NCI-H446 treated with DMSO at 0.1 percent for 48 hours (cell line): ENCODE results near the gene KMT2C.
"Not testable (repeated sequence)": the region's sequence is repeated elsewhere in the genome, so short reads cannot be mapped to it uniquely, and the experiment has no call there.

Experiments
- DNase-seq: peaks from one replicate; lab custom pipeline; 2025; lab: John Stamatoyannopoulos, UW

Gene KMT2C

DNA sequence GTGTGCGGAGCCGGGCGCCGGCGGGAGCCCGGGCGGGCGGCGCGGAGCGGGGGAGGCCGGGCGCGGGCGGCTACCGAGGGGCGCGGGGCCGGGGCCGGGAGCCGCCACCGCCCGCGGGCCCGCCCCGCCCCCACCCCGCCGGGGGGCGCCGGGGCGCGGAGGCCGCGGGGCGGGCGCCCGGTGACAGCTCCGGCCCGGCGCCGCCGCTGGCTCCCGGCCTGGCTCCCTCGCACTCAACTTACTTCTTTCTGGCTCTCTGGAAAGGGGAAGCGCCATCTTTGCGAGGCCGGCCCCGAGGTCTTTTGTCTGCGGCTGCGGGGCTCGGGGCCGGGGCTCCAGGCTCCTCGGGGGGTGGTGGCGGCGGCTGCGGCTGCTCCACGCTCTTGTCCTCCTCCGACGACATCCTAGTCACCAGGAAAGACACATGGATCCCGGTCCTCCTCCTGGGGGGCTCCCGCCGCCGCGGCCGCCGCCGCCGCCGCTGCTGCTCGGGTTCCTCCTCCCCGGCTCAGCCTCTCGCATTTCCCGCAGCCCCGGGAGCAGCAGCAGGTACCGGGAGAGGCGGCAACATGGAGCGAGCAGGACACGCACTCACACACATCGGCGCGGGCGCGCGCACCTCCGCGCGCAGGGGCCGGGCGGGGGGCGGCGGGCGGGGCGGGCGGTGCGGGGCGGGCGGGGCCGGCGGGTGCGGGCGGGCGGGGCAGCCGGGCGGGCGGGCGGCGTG, at the start of gene KMT2C:
Gene KMT2C (minus strand): TSS at position 620 of the 727 bp plus-strand sequence. CDS start 217 bp downstream, at position 403.
- DNase-seq: no peak

DNA sequence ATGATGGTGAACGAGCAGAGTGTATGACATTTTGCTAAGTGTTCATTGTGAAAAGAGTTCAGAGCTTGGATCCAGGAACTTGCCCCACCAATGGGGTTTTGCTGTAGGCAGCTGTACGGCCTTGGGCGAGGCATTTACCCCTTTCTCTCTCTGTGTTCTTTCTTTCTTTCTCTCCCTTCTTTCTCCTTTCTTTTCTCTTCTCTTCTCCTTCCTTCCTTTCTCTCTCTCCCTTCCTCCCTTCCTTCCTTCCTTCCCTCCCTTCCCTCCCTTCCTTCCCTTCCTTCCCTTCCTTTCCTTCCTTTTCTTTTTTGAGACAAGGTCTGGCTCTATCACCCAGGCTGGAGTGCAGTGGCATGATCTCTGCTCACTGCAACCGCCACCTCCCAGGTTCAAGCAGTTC, 45.3 kb upstream of the KMT2C start:
- no peak for DNase-seq

DNA sequence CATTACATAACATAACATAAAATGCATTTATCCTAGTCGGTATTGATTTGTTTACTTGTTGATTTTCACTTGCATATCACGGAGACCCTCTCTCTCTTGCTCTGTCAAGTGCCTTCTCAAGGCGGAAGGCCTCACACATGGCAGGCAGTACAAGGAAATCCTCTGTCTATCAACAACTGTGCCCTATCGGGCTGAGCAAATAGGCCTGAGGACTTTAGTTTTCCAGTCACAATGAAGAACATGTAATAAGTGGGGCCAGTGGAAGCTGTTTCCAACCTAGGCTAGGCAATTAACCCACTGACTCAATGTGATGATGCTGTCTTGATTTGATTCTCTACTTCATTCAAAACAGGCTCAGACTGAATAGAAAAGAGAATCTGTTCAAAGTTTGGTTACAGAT, 44.9 kb upstream of the KMT2C start:
- no peak for DNase-seq

DNA sequence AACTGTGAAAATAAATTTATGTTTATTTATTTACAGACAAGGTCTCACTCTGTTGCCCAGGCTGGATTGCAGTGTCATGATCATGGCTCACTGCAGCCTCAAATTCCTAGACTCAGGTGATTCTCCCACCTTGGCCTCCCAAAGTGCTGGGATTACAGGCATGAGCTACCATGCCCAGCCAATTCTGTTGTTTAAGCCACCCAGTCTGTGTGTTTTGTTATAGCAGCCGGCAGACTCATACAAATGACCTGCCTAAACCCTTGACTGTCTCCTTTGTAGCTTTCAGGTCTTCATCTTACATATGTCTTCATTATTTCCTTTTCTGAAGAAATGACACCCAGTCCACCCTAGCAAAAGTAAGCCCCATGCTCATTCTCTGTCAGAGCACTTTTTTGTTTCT, 43.8 kb upstream of the KMT2C start:
- no peak for DNase-seq

DNA sequence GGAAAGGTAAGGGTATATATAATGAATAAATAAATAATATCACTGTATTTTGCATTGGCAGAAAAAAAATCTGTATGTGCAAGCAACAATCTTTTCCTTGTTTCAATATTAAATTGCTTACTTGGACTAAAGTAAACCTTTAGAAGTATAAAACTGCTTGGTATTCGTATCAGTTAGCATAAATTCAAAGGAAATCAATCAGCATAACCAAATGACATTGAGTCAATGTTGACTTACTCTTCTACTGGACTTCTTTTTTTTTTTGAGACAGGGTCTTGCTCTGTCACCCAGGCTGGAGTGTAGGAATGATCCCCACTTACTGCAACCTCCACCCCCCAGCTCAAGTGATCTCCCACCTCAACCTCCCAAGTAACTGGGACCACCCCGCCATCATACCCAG, 42.3 kb upstream of the KMT2C start:
- DNase-seq: no peak

DNA sequence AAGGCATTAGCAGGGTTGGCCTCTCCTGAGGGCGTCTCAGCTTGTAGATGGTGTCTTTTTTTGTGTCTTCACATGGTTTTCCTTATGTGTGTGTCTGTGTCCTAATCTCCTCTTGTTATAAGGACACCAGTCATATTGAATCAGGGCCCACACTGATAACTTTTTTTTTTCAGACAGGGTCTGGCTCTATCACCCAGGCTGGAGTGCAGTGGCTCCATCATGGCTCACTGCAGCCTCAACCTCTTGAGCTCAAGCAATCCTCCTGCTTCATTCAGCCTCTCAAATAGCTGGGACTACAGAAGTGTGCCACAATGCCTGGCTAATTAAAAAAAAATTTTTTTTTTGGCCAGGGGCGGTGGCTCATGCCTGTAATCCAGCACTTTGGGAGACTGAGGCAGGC, 41.3 kb upstream of the KMT2C start:
- no peak for DNase-seq

DNA sequence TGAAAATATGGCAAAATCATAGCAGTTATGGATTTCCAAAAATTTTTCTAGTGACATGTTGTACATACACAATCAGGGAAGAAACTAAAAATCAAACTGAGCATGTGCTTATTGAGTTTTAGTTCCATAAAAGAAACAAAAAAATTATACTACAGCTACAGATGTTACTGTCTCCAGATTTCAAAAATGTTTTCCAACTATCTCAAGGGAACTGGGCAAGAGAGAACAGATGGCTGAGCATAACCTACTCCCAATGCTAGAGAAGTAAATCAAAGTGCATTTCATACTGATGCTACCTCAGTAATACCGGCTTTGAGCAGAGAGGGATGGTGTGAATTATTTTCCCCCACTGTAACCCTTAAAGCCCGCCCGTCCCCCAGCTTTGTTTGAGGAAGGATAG, 40.7 kb upstream of the KMT2C start:
- no peak for DNase-seq

DNA sequence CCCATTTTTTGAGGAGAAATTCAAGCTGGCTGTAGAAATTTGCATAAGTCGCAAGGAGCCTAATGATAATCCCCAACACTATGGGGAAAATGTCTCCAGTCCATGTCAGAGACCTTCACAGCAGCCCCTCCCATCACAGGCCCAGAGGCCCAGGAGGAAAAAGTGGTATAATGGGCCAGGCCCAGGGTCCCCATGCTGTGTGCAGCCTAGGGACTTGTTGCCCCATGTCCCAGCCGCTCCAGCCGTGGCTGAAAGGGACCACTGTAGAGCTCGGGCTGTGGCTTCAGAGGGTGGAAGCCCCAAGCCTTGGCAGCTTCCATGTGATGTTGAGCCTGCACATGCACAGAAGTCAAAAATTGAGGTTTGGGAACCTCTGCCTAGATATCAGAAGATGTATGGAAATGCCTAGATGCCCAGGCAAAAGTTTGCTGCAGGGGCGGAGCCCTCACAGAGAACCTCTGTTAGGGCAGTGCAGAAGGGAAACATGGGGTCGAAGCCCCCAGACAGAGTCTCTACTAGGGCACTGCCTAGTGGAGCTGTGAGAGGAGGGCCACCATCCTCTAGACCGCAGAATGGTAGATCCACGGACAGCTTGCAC, 35.3 kb upstream of the KMT2C start:
- DNase-seq: not testable (repeated sequence)

DNA sequence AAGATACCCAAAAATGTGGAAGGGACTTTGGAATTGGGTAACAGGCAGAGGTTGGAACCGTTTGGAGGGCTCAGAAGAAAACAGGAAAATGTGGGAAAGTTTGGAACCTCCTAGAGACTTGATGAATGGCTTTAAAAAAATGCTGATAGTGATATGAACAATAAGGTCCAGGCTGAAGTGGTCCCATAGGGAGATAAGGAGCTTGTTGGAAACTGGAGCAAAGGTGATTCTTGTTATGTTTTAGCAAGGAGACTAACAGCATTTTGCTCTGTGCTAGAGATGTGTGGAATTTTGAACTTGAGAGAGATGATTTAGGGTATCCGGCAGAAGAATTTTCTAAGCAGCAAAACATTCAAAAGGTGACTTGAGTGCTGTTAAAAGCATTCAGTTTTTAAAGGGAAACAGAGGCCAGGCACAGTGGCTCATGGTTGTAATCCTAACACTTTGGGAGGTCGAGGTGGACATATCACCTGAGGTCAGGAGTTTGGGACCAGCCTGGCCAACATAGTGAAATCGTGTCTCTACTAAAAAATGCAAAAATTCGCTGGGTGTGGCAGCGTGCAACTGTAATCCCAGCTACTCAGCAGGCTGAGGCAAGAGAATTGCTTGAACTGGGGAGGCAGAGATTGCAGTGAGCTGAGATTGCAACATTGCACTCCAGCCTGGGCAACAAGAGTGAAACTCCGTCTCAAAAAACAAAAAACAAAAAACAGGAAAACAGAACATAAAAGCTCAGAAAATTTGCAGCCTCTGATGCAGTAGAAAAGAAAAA, 34.6 kb upstream of the KMT2C start:
- not testable (repeated sequence) for DNase-seq

DNA sequence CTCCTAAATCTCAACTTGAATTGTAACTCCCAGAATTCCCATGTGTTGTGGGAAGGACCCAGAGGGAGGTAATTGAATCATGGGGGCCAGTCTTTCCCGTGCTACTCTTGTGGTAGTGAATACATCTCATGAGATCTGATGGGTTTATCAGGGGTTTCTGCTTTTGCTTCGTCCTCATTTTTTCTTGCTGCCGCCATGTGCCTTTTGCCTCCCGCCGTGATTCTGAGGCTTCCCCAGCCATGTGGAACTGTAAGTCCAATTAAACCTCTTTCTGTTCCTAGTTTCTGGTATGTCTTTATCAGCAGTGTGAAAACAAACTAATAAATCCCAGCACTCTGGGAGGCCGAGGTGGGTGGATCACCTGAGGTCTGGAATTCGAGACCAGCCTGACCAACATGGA, 33.8 kb upstream of the KMT2C start:
- DNase-seq: not testable (repeated sequence)

DNA sequence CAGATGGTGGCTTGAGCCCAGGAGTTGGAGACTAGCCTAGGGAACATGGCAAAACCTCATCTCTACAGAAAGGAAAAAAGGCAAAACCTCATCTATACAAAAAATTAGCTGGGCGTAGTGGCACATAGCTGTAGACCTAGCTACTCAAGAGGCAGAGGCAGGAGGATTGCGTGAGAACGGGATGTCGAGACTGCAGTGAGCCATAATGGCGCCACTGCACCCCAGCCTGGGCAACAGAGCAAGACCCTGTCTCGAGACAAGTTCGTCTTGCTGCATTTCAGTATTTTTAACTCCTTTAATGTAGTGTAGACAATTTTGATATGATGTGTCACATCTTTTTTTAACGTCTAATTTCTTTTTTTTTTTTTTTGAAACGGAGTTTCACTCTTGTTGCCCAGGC, 31.4 kb upstream of the KMT2C start:
- no peak for DNase-seq

DNA sequence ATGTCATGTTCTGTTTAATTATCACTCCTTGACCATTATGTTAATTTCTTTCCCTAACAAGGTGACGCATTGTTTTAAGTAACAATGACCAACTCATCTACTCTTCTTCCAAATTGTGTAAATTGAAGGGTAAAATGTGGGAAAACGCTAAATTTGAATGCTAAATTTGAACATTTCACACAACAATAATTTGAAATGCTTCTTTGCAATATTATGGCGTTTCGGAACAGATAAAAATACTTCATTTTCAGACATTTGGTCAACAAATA, 29.2 kb upstream of the KMT2C start:
- DNase-seq: no peak

DNA sequence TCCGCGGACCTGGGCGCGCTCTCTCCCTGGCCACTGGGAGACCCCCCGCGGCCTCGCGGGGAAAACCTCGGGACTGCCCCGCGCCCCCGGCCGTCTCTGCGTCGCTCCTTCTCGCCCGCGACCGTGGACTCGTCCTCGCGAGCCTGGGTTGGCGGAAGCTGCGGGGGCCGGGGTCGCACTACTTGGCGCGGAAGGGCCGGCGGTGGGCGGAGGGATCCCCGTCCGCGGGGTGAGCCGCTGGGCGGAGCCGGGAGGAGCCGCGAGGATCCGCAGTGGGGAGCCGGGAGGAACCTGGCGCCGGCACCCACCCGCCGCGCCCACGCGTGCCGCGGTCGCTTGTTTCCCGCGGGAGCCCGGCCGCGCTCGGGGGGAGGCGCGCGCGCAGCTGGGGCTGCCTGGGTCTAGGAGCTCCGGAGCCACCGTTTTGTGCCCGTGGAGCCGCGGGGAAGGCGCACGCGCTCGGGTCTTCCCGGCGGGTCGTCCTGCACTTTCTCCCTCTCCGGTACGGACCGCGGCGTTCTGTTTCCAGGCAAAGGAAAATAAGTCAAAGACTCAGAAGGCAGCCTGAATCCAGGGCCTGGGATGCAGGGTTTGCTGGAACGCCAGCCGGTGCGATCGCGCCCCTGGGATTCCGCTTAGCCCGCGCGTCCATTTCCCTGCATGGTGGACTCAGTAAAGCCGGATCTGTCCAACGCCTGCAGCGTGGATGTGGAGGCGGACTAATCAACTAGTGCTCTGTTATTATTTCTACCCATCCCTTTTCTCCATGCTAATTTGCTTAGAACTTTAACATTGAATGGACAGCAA, 28.7 kb upstream of the KMT2C start:
- peak; percentile 52 for DNase-seq

DNA sequence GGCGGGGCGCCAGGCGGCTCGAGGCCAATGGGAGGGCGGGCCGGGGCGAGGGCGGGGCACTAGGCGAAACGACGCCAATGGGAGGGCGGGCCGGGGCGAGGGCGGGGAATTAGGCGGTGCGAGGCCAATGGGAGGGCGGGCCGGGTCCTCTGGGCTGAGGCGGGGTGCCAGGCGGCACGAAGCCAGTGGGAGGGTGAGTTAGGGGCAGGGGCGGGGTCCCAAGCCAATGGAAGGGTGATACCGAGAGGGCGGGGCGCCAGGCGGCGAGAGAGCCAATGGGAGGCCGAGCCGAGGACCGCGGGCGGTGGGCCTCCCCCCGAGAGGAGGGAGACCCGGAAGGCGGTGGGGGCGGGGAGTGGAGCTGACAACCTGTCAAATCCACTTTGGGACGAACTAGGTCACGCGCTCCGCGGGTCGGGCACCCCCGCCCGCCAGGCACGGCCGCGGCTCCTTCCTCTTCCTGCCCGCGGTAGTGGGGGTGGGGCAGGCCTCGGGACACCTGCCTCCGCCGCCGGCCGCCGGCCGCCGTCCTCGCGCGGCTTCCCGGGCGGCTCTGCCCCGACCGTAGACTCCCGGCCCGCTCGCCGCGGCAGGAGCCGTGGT, 28.0 kb upstream of the KMT2C start:
- peak; percentile 96 for DNase-seq

DNA sequence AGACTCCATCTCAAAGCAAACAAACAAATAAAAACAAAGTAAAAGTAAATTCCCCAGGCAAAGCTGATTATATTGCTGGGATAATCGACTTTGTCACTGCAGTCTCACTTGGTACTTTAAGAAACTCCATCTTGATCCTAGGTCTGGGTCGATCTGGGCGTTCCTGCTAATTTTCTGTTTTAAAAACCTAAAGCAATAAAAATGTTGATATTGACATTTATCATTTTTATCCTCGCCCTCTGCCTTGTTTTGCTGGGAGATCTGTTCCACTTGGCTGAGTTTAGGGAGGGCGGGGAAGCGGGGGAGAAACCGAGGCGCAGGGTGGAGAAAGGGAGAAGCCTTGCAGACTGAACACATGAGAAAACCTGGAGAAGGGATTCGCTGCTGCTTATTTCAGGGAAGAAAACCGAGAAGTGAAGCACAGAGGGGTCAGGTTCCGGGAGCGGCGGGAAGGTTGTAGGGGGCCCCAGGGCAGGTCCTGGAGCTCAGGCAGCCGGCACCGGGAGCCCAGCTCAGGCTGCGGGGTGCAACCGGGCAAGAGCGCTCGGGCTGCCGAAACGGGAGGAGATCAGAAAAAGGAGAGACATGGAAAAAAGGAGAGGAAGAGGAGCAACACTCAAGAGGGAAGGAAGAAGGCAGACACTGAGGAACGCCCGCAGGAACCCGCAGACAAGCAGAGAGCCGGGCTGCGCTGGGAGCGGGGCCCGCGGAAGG, 27.3 kb upstream of the KMT2C start:
- DNase-seq: peak; percentile 42

DNA sequence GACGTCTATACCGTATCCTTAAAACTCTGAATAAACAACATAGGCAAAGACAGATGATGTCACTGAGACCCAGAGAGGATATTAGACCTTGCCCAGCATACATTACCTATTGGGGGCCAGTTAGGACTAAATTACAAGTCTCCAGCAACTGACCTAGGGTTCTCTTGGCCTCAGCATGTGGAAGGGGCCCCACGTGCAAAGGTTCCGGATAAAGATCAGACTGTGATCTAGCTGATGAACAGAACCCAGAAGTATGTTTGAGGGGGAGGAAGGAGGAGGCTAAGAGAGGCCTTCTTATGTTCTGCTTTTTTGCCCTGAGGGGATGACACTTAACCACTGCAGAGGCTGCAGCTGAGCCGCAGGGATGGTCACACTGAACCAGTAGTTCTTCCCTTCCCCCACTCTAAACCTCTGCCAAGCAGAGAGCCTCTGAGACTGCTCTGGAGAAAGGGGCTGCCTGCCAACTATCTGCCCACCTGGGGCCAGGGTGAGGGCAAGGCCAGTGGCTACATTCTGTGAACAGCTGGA, 24.0 kb upstream of the KMT2C start:
- no peak for DNase-seq

DNA sequence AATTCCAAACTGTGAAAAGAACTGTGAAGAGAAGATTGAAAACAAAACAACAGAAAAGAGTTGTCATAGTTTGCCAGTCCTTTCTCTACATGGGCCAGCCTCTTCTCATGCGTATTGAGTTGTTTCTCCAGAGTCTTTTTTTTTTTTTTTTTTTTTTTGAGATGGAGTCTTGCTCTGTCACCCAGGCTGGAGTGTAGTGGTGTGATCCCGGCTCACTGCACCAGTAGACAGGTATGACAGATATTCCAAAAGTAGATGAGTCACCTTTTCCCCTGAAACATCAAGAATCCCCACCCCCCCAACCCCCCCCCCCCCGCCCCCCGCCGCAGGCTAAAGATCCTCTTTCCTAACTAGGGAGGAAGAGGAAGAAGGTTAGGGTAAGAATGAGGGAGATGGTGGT, 15.6 kb upstream of the KMT2C start:
- no peak for DNase-seq

DNA sequence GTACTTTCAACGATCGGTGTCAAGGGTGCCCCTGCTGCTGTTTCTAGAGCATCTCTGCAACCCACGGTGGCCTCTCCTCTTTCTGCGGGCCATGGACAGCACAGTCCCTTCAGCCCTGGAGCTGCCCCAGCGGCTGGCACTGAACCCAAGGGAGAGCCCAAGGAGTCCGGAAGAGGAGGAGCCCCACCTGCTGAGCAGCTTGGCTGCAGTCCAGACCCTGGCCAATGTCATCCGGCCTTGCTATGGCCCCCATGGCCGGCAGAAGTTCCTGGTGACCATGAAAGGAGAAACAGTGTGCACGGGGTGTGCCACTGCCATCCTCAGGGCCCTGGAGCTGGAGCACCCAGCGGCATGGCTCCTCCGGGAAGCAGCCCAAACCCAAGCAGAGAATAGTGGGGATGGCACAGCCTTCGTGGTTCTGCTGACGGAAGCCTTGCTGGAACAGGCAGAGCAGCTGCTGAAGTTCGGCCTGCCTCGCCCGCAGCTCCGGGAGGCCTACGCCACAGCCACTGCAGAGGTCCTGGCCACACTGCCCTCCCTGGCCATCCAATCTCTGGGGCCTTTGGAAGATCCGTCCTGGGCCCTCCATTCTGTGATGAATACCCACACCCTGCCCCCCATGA, 9.7 kb upstream of the KMT2C start:
- DNase-seq: not testable (repeated sequence)

DNA sequence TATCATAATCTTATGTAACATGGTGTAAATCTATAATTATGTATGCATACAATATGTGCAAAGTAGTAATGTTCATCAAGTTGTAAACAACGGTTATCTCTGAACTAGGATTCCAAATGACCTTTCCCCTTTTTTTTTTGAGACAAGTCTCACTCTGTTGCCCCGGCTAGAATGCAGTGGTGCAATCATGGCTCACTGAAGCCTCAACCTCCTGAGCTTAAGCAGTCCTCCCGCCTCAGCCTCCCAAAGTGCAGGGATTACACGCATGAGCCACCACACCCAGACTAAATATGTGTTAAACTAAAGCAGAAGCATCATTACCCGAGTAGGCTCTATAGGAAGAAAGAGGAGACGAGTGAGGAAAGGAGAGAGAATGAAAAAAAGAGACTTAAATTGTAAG, 7.8 kb upstream of the KMT2C start:
- DNase-seq: no peak

DNA sequence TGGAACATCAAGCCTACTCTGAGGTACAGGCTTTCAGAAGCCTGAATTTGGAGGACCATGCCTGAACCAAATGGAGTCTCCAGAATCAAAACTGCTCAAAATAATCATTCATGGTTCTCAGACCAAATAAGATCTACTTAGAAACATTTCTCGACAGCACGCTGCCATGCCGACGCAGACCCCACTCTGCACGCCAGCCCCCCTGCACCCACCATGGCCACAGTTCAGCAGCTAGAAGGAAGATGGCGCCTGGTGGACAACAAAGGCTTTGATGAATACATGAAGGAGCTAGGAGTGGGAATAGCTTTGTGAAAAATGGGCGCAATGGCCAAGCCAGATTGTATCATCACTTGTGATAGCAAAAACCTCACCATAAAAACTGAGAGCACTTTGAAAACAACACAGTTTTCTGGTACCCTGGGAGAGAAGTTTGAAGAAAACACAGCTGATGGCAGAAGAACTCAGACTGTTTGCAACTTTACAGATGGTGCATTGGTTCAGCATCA, 6.6 kb upstream of the KMT2C start:
- no peak for DNase-seq

DNA sequence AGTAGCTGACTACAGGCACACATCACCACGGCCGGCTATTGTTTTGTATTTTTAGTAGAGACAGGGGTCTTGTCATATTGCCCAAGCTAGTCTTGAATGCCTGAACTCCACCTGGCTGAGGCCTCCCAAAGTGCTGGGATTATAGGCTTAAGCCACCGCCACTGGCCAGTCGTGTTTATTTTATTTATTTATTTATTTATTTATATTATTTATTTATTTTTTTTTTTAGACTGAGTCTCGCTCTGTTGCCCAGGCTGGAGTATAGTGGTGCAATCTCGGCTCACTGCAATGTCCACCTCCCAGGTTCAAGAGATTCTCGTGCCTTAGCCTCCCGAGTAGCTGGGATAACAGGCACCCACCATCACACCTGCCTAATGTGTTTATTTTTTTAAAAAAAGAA, 6.0 kb upstream of the KMT2C start:
- DNase-seq: not testable (repeated sequence)
